NCI-H1092 (cell line): ENCODE data around the gene KCTD2.

Experiments used
- DNase-seq: peaks from one replicate; lab custom pipeline; 2025; lab: John Stamatoyannopoulos, UW

Gene KCTD2

GRCh38 chr17:75077496-75078283 is 30.7 kb downstream of the KCTD2 start:
- no peak for DNase-seq

- no peak for DNase-seq
These were observed 31.4 kb downstream of the KCTD2 start for GRCh38 chr17:75078284-75079022.

- DNase-seq, result no peak
These were observed 32.0 kb downstream of the KCTD2 start for GRCh38 chr17:75079023-75079373.

- DNase-seq, result no peak
These were observed 34.9 kb downstream of the KCTD2 start for GRCh38 chr17:75081611-75082540.

- no peak for DNase-seq
These were observed 35.7 kb downstream of the KCTD2 start for GRCh38 chr17:75082683-75083082.

- DNase-seq, result no peak
These were observed 37.1 kb downstream of the KCTD2 start for GRCh38 chr17:75084039-75084660.

GRCh38 chr17:75086496-75087181 is 39.6 kb downstream of the KCTD2 start:
- DNase-seq, result no peak

GRCh38 chr17:75087182-75087557 is 40.1 kb downstream of the KCTD2 start:
- DNase-seq, result no peak

- DNase-seq, result no peak
These were observed 40.8 kb downstream of the KCTD2 start, which contains the start of gene SLC16A5 for GRCh38 chr17:75087558-75088453. Gene SLC16A5, plus strand, starts transcription at chr17:75087954. Its CDS starts 5,683 bp downstream, at chr17:75093637.

- no peak for DNase-seq
These were observed 41.7 kb downstream of the KCTD2 start for GRCh38 chr17:75088465-75089417.

- DNase-seq, result no peak
These were observed 44.1 kb downstream of the KCTD2 start for GRCh38 chr17:75090871-75091854.

GRCh38 chr17:75091855-75092327 is 44.9 kb downstream of the KCTD2 start:
- DNase-seq, result no peak

- no peak for DNase-seq
These were observed 46.6 kb downstream of the KCTD2 start for GRCh38 chr17:75093548-75094158.

GRCh38 chr17:75094871-75095399 is 47.9 kb downstream of the KCTD2 start:
- no peak for DNase-seq

- DNase-seq, result no peak
These were observed 49.1 kb downstream of the KCTD2 start for GRCh38 chr17:75096082-75096625.

GRCh38 chr17:75097865-75098264 is 50.8 kb downstream of the KCTD2 start:
- no peak for DNase-seq

- DNase-seq, result no peak
These were observed 51.8 kb downstream of the KCTD2 start for GRCh38 chr17:75098861-75099260.
